ENCODE measurements around the gene DTNB. TPM values are rescaled to one million over a fixed set of nuclear protein-coding genes. Genes with fewer than 3 reads are reported as not detected.

The DTNB gene
- polyA plus RNA-seq, 1 donor from 2014 or later, result 22.5 TPM

GRCh38 chr2:25598332-25598731, 75.0 kb downstream of the DTNB start:
- Histone ChIP-seq H3K9ac (ENCODE audit: low read length) (no peak overlapping the region), H3K79me2 (replicated peaks; ENCODE audit: insufficient read depth, low read length) (no peaks in the 10 kb centered on the region), H3K27ac (ENCODE audit: low read length) (no peak overlapping the region), H3K9me2 (ENCODE audit: insufficient read depth, low read length) (no peaks in the 10 kb centered on the region), H3K27me3 (ENCODE audit: insufficient read depth, low read depth, low read length) (no peaks in the 10 kb centered on the region), H3K4me2 (ENCODE audit: low read length) (no peak overlapping the region), H3F3A (ENCODE audit: insufficient read depth, low read length, poor library complexity, severe bottlenecking) (no peaks in the 10 kb centered on the region), H3K36me3 (ENCODE audit: insufficient read depth, low read length) (no peaks in the 10 kb centered on the region), H3K4me3 (ENCODE audit: low read length) (no peak overlapping the region), H2AFZ (ENCODE audit: low read depth, low read length) (no peak overlapping the region), H4K20me1 (ENCODE audit: insufficient read depth) (no peaks in the 10 kb centered on the region), H3K9me3 (ENCODE audit: low read length) (no peaks in the 10 kb centered on the region)
- TF ChIP-seq MXI1 (conservative IDR thresholded peaks at IDR 0.05; ENCODE audit: poor library complexity, severe bottlenecking), result no peak
- no peak for TF ChIP-seq EZH2 (IDR thresholded peaks at IDR 0.05; ENCODE audit: borderline replicate concordance, insufficient read depth, low read length, poor library complexity, severe bottlenecking)
- TF ChIP-seq CTCF (IDR thresholded peaks at IDR 0.05; ENCODE audit: poor library complexity, severe bottlenecking), result no peak
- TF ChIP-seq SMC3 (conservative IDR thresholded peaks at IDR 0.05; ENCODE audit: poor library complexity), result no peak
- no peak for TF ChIP-seq RAD21 (conservative IDR thresholded peaks at IDR 0.05)
- no peak for TF ChIP-seq POLR2AphosphoS5 (IDR thresholded peaks at IDR 0.05)
- TF ChIP-seq REST (IDR thresholded peaks at IDR 0.05; ENCODE audit: borderline replicate concordance), result no peak
- TF ChIP-seq TAF1 (IDR thresholded peaks at IDR 0.05; ENCODE audit: low read depth), result no peak
- TF ChIP-seq EP300 (conservative IDR thresholded peaks at IDR 0.05; ENCODE audit: poor library complexity, severe bottlenecking), result no peak

GRCh38 chr2:25597881-25598280, 75.5 kb downstream of the DTNB start:
- Histone ChIP-seq H3K9me2 (ENCODE audit: insufficient read depth, low read length) (no peaks in the 10 kb centered on the region), H3K4me2 (ENCODE audit: low read length) (no peak overlapping the region), H3K36me3 (ENCODE audit: insufficient read depth, low read length) (no peaks in the 10 kb centered on the region), H3K79me2 (replicated peaks; ENCODE audit: insufficient read depth, low read length) (no peaks in the 10 kb centered on the region), H3K4me3 (ENCODE audit: low read length) (no peak overlapping the region), H3K9ac (ENCODE audit: low read length) (no peak overlapping the region), H3F3A (ENCODE audit: insufficient read depth, low read length, poor library complexity, severe bottlenecking) (no peaks in the 10 kb centered on the region), H3K27me3 (ENCODE audit: insufficient read depth, low read depth, low read length) (no peaks in the 10 kb centered on the region), H3K27ac (ENCODE audit: low read length) (no peak overlapping the region), H2AFZ (ENCODE audit: low read depth, low read length) (no peak overlapping the region), H4K20me1 (ENCODE audit: insufficient read depth) (no peaks in the 10 kb centered on the region), H3K9me3 (ENCODE audit: low read length) (no peaks in the 10 kb centered on the region)
- TF ChIP-seq MXI1 (conservative IDR thresholded peaks at IDR 0.05; ENCODE audit: poor library complexity, severe bottlenecking), result no peak
- TF ChIP-seq REST (IDR thresholded peaks at IDR 0.05; ENCODE audit: borderline replicate concordance), result no peak
- no peak for TF ChIP-seq TAF1 (IDR thresholded peaks at IDR 0.05; ENCODE audit: low read depth)
- no peak for TF ChIP-seq POLR2AphosphoS5 (IDR thresholded peaks at IDR 0.05)
- no peak for TF ChIP-seq EP300 (conservative IDR thresholded peaks at IDR 0.05; ENCODE audit: poor library complexity, severe bottlenecking)
- TF ChIP-seq CTCF (IDR thresholded peaks at IDR 0.05; ENCODE audit: poor library complexity, severe bottlenecking), result no peak
- TF ChIP-seq RAD21 (conservative IDR thresholded peaks at IDR 0.05), result no peak
- TF ChIP-seq SMC3 (conservative IDR thresholded peaks at IDR 0.05; ENCODE audit: poor library complexity), result no peak
- TF ChIP-seq EZH2 (IDR thresholded peaks at IDR 0.05; ENCODE audit: borderline replicate concordance, insufficient read depth, low read length, poor library complexity, severe bottlenecking), result no peak
